C4-2B (cell line): Measurements from ENCODE around the gene PDE4B.

Experiments used
- CTCF ChIP-seq: fragments of 450-650 bp; conservative IDR thresholded peaks from 2 replicates; pipeline ENCODE4 v1.5.1; 2017; ENCODE audit warnings: mild to moderate bottlenecking
- ZFX ChIP-seq: fragments of 450-650 bp; IDR thresholded peaks from 2 replicates; pipeline ENCODE4 v1.6.1; 2017

- TF ChIP-seq CTCF (no peak), ZFX (no peak)
Observed at GRCh38 chr1:65817891-65818290, 25.2 kb downstream of the PDE4B start.
